ENCODE results near the gene GBA2. TPM values are rescaled to one million over a fixed set of nuclear protein-coding genes. Genes with fewer than 3 reads are reported as not detected.

The GBA2 gene
- total and polyA plus RNA-seq, 7 donors = 36.1 to 107 (median 47.4) TPM

GRCh38 chr9:35690294-35690613 is 58.8 kb downstream of the GBA2 start:
- peaks cover 22% of the 10 kb centered on the region for H3K4me1 ChIP-seq
- H3K9me3 ChIP-seq = no peaks in the 10 kb centered on the region
- DNase-seq (no peak), ATAC-seq (no peak)
- H3K4me3 ChIP-seq = peak overlapping the region; percentile 100
- WGBS, 3 donors = 0 to 1% (median 1%) methylated on average over 19 to 21 of the region's 21 CpGs
- H3K36me3 ChIP-seq (ENCODE audit: insufficient read depth in 1 of 2, low read depth in 1 of 2) = peaks cover 0 to 23% of the 10 kb centered on the region in 2 donors
- no peaks in the 10 kb centered on the region for H3K27me3 ChIP-seq (ENCODE audit: insufficient read depth in 3 of 3, low read length in 2 of 3)
- intact Hi-C loops (cut with DNase I) = loop anchor here (2.0 to 10.0 kb wide), 3 partner anchors 39 to 205 kb away; partner anchors contain the start of gene TESK1 (in 1 of the 2)
- no peak for TF ChIP-seq CTCF (IDR thresholded peaks at IDR 0.05)
- peak overlapping the region; percentile 100 for H3K27ac ChIP-seq

- 6 to 9% (median 7%) methylated on average over 39 to 61 of the region's 61 CpGs for WGBS, 3 donors
- H3K4me1 ChIP-seq = peaks cover 24% of the 10 kb centered on the region
- H3K9me3 ChIP-seq = no peaks in the 10 kb centered on the region
- H3K27me3 ChIP-seq (ENCODE audit: insufficient read depth in 3 of 3, low read length in 2 of 3) = no peaks in the 10 kb centered on the region
- ATAC-seq (peak; percentile 64 to 73 (median 69)), DNase-seq (peak; percentile 71 to 90)
- TF ChIP-seq CTCF (IDR thresholded peaks at IDR 0.05) = no peak
- intact Hi-C loops (cut with DNase I) = loop anchor here (2.0 to 10.0 kb wide), 3 partner anchors 39 to 205 kb away; partner anchors contain the start of gene TESK1 (in 1 of the 2)
- H3K4me3 ChIP-seq = peak within 1 kb of the TSS; percentile 100
- H3K27ac ChIP-seq = peak within 1 kb of the TSS; percentile 100
- H3K36me3 ChIP-seq (ENCODE audit: insufficient read depth in 1 of 2, low read depth in 1 of 2) = peaks cover 0 to 28% of the 10 kb centered on the region in 2 donors
Observed at GRCh38 chr9:35689542-35690293, 59.3 kb downstream of the GBA2 start, which contains the start of gene TPM2. Gene TPM2 (minus strand): TSS chr9:35689925. CDS start chr9:35689817, 108 bp downstream.

GRCh38 chr9:35688558-35689541 is 60.2 kb downstream of the GBA2 start:
- ATAC-seq (peak; percentile 15 to 48 (median 26)), DNase-seq (peak in 1 of 2 donors; percentile 66)
- Histone ChIP-seq H3K9me3 (no peaks in the 10 kb centered on the region), H3K4me1 (peaks cover 29% of the 10 kb centered on the region), H3K36me3 (ENCODE audit: insufficient read depth in 1 of 2, low read depth in 1 of 2) (peaks cover 0 to 37% of the 10 kb centered on the region in 2 donors), H3K27me3 (ENCODE audit: insufficient read depth in 3 of 3, low read length in 2 of 3) (no peaks in the 10 kb centered on the region), H3K4me3 (peak overlapping the region; percentile 100), H3K27ac (peak overlapping the region; percentile 100)
- WGBS, 3 donors = 19 to 31% (median 22%) methylated on average over 12 of the region's 12 CpGs
- no peak for TF ChIP-seq CTCF (IDR thresholded peaks at IDR 0.05)
- intact Hi-C loops (cut with DNase I) = no loop called here

GRCh38 chr9:35687972-35688557 is 61.0 kb downstream of the GBA2 start:
- H3K36me3 ChIP-seq (ENCODE audit: insufficient read depth in 1 of 2, low read depth in 1 of 2) = peaks cover 0 to 45% of the 10 kb centered on the region in 2 donors
- no peak for TF ChIP-seq CTCF (IDR thresholded peaks at IDR 0.05)
- H3K4me3 ChIP-seq = peak overlapping the region; percentile 100
- intact Hi-C loops (cut with DNase I) = no loop called here
- peaks cover 36% of the 10 kb centered on the region for H3K4me1 ChIP-seq
- peak; percentile 58 to 87 for DNase-seq
- H3K9me3 ChIP-seq = no peaks in the 10 kb centered on the region
- ATAC-seq = peak; percentile 38 to 53 (median 48)
- WGBS, 3 donors = 16 to 29% (median 25%) methylated on average over 2 of the region's 2 CpGs
- no peaks in the 10 kb centered on the region for H3K27me3 ChIP-seq (ENCODE audit: insufficient read depth in 3 of 3, low read length in 2 of 3)
- H3K27ac ChIP-seq = peak overlapping the region; percentile 100
